Measurements from ENCODE around the gene RGS5. TPM values are rescaled to one million over a fixed set of nuclear protein-coding genes. Genes with fewer than 3 reads are reported as not detected.

RGS5 gene
- polyA plus RNA-seq, 3 donors: 13.7 to 71.5 (median 52.3) TPM

GRCh38 chr1:163162381-163162914, 40.3 kb downstream of the RGS5 start:
- WGBS, 3 donors: 50 to 77% (median 69%) methylated on average over 6 of the region's 6 CpGs
- no peak overlapping the region for H3K27ac ChIP-seq (ENCODE audit: low read depth, low read length)

GRCh38 chr1:163161841-163162240, 40.9 kb downstream of the RGS5 start:
- WGBS, 3 donors: 79 to 90% (median 87%) methylated on average over 5 of the region's 5 CpGs

DNA sequence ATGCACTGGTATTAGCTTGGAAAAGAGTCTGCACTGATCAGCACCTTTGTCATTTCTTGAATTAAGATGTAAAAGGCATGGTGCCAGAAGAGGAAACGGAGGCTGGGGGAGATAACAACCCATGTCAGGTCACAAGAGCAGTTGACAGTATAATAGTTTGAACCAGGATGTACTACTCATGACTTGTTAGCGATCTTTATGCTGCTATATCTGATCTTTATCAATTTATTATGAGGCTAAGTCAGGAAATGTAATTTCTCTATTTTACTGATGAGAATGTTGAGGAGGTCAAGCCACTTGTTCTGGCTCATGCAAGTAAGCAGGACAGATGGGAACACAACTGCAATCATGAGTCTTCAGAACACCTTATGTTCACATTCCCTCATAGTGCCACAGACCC, 41.4 kb downstream of the RGS5 start:
- 60 to 87% (median 66%) methylated on average over 2 of the region's 2 CpGs for WGBS, 3 donors
- no peak overlapping the region for H3K27ac ChIP-seq (ENCODE audit: low read depth, low read length)

More at GRCh38 chr1:163161841-163162240, 40.9 kb downstream of the RGS5 start:
- no peak overlapping the region for H3K27ac ChIP-seq (ENCODE audit: low read depth, low read length)

DNA sequence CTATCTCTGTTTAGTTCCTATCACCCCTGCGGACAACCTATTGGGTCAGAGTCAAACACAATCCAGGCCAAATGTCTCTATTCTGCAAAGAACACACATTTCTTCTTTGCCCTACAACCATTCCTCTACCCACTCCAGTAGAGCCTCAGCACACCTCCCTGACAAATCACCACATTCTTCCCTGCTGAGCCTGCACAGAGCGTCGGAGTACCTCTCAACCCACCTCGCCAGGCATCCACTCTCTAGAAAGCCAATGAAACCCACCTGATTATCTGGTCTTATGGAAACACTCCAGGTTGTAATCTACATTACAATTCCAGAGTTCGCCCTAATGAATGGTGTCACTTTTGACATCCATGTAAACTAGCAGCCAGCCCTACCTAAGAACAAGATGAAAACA, 47.1 kb downstream of the RGS5 start:
- no peak overlapping the region for H3K27ac ChIP-seq (ENCODE audit: low read depth, low read length)
- 86 to 93% (median 93%) methylated on average over 5 of the region's 5 CpGs for WGBS, 3 donors

DNA sequence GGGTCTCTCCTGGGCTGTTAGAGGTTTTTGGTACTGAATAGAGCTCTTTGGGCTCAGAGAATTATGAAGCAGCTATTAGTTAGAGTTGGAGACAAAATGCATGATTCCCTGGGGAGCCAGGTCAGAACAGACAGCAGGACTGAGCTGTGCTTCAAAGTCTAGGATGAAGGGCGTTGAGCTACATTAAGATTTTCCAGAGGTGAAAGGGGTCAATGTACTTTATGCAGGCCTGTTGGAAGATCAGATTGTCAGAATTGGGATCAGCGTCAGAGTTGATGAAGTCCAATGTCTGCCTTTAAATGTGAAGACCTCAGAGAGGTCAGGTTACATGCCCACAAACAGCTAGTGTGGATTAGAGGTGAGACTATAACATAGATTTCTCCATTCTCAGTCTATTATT, 53.8 kb downstream of the RGS5 start:
- no peak overlapping the region for H3K27ac ChIP-seq (ENCODE audit: low read depth, low read length)
- WGBS, 3 donors: 85 to 87% (median 86%) methylated on average over 2 of the region's 2 CpGs

DNA sequence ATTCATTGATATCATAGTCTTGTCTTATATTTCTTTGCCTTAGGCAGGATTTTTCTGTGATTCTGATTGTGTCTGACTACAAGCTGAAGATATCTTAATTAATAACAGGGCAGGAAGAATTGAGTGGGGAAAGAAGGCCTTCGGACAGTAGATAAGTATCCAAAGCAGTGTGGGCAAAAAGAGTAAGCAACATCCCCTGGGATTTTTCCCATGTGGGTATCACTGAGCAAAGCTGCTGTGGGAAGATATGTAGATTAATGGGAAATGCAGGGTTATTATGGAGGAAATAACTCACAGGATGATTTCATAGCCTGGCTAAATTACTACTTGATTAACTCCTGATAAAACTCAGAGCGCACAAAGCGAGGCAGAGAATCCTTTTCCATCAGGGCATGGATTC, 55.7 kb downstream of the RGS5 start:
- WGBS, 3 donors: 75 to 93% (median 75%) methylated on average over 3 of the region's 3 CpGs
- no peak overlapping the region for H3K27ac ChIP-seq (ENCODE audit: low read depth, low read length)

DNA sequence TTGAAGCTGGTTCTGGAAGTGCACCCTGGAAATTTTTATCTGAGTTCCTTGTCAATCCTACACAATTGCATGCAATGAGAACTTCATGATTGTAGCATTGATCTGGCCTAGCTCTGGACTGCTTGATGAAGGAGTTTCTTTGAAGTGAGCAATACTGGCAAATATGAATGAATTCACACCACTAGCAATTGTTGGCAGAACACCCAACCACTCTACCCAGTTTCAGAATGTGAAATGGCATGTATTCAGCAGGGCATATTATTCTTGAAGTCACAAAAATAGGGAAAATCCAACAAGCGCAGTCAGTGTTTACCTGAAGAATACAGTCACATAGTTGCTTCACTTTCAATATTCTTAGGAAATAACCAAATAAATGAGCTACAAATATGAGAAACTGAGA, 57.3 kb downstream of the RGS5 start:
- WGBS, 3 donors: 87 to 97% (median 91%) methylated on average over 1 of the region's 1 CpG
- H3K27ac ChIP-seq (ENCODE audit: low read depth, low read length): no peak overlapping the region

DNA sequence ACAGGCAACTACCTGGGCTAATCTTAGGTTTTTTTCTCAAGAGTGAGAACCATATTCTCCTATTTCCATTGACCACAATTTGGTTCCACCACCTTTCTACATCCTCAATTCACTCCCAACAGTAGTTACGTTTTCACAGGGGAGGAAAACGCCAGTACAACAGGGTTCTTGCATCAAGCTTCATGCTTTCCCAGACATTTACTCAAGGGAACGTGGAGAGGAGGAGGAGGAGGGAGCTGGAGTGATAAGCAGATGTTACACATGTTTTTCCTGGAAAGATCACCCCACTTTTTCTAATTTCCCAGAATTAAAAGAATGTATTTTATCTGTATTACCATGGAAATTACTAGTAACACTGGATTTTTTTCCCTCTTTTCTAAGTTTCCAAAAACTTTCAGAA, 58.3 kb downstream of the RGS5 start:
- no peak overlapping the region for H3K27ac ChIP-seq (ENCODE audit: low read depth, low read length)
- WGBS, 3 donors: 50 to 64% (median 63%) methylated on average over 3 of the region's 3 CpGs

GRCh38 chr1:163142152-163142551, 60.6 kb downstream of the RGS5 start:
- no peak overlapping the region for H3K27ac ChIP-seq (ENCODE audit: low read depth, low read length)
- WGBS, 3 donors: 78 to 85% (median 83%) methylated on average over 2 of the region's 2 CpGs

DNA sequence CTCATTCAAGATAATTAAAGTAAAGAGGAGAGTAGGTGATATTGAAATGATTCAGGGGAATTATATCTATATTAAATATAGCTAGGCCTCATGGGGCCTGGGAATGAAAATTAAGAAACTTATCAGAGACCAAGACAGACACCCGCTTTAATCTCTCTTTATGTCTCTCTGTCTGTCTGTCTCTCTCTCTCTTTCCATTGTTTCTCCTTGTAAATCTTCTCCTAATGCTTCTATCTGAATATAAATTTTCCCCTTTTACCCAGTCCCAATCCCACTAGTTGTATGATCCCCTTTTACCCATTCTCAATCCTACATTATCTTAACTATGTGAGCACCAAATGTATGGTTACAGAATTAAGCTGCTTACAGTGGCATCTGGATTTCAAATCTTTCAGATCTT, 61.2 kb downstream of the RGS5 start:
- H3K27ac ChIP-seq (ENCODE audit: low read depth, low read length): no peak overlapping the region
- 95 to 100% (median 100%) methylated on average over 1 of the region's 1 CpG for WGBS, 3 donors

GRCh38 chr1:163137556-163138265, 65.0 kb downstream of the RGS5 start:
- no peak overlapping the region for H3K27ac ChIP-seq (ENCODE audit: low read depth, low read length)
- WGBS, 3 donors: 74 to 90% (median 88%) methylated on average over 3 of the region's 3 CpGs

- H3K27ac ChIP-seq (ENCODE audit: low read depth, low read length): no peak overlapping the region
- WGBS, 3 donors: 89 to 92% (median 89%) methylated on average over 2 of the region's 2 CpGs
Measured at GRCh38 chr1:163131981-163132380, 70.7 kb downstream of the RGS5 start.

DNA sequence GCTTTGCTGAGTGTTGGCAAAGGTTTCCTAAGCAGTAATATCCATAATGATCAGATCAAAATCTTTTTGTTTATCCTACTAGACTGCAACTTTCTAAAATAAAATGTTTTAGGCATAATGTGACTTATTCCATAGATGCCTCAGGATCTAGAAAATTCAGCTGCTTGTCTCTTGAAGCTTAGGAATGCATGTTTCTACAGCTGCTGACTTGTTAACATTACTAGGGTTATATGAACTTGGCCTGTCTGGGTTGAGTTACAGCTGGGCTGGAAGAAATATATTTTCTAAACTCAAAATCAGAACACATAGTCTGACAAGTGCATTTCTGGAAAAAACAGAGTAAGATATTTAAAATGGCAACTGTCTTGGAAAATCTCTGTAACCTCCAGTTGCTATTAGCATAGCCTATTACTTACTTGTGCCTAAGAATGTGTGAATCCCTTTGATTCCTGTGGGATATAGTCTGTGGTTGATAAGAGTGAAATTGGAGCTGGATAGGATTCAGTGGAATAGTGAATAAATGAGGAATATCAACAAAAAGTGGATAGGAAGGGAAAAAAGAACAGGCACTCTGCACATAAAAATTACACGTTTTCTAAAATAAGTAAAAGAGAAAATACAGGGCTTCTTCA, 72.4 kb downstream of the RGS5 start:
- no peak overlapping the region for H3K27ac ChIP-seq (ENCODE audit: low read depth, low read length)
- WGBS, 3 donors: 48 to 71% (median 58%) methylated on average over 1 of the region's 1 CpG

GRCh38 chr1:163128282-163128681, 74.4 kb downstream of the RGS5 start:
- 78 to 85% (median 78%) methylated on average over 2 of the region's 2 CpGs for WGBS, 3 donors
- no peak overlapping the region for H3K27ac ChIP-seq (ENCODE audit: low read depth, low read length)

DNA sequence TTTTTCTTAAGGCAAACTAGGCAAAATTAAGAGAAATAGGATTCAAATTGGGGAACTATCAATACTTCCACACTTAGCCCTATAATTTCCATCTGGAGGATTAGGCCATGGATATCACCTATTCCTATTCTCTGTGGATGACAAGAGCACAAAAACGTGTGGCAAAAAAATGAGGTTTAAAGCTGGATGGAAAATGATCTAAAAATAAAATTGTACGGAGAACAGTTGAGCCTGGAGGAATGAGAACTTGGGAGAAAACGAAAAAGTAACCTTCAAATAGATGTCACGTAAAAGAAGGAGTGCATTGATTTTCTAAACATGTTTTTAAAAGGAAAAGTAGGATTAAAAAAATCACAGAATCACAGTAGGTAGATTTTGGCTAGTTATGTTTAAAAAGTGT, 77.9 kb downstream of the RGS5 start:
- no peak overlapping the region for H3K27ac ChIP-seq (ENCODE audit: low read depth, low read length)
- WGBS, 3 donors: 63 to 76% (median 74%) methylated on average over 4 of the region's 4 CpGs

GRCh38 chr1:163120372-163120771, 82.3 kb downstream of the RGS5 start:
- no peak overlapping the region for H3K27ac ChIP-seq (ENCODE audit: low read depth, low read length)
- 32 to 65% (median 60%) methylated on average over 1 of the region's 1 CpG for WGBS, 3 donors

DNA sequence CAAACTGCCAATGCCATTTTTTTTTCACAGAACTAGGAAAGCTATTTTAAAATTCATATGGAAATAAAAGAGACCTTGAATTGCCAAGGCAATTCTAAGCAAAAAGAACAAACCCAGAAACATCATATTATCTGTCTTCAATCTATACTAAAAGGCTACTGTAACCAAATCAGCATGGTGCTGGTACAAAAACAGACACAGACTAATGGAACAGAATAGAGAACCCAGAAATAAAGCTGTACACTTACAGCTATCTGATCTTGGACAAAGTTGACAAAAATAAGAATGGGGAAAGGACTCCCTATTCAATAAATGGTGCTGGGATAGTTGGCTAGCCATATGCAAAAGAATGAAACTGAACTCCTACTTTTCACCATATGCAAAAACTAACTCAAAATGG, 83.0 kb downstream of the RGS5 start:
- H3K27ac ChIP-seq (ENCODE audit: low read depth, low read length): no peak overlapping the region

DNA sequence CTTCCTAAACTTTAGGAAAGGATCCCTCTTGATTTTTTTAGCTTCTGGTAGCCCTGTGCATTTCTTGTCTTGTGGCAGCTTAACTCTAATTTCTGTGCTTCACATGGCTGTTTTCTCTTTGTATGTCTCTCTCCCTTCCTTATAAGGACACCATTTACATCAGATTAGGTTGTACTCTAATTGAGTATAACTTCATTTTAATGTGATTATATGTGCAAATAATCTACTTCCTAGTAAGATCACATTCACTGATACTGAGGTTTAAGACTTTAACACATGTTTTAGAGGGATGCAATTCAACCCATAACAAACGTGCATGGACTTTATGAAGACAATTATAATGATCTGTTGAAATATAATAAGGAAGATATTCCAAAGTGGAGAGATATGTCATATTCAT, 86.8 kb downstream of the RGS5 start:
- no peak overlapping the region for H3K27ac ChIP-seq (ENCODE audit: low read depth, low read length)
- WGBS, 3 donors: 55 to 74% (median 66%) methylated on average over 1 of the region's 1 CpG

DNA sequence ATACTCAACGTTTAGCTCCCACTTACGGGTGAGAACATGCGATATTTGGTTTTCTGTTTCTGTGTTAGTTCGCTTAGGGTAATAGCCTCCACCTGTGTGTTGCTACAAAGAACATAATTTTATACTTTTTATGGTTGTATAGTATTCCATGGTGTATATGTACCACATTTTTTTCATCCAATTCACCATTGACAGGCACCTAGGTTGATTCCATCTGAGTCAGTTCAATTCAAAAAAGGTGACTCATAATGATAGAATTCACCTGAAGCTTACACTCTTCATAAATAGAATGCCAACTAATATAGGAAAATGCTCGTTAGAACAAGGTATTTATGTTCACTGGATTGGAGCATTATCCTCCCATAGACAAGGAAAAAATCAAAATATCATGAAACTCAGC, 95.1 kb downstream of the RGS5 start:
- WGBS, 3 donors: 87 to 93% (median 92%) methylated on average over 5 of the region's 5 CpGs
- H3K27ac ChIP-seq (ENCODE audit: low read depth, low read length): no peak overlapping the region

All from adipose tissue (tissue), 3 donors.